GM12878 (cell line): ENCODE results near the gene PHEX. TPM values are rescaled to one million over a fixed set of nuclear protein-coding genes. Genes with fewer than 3 reads are reported as not detected.

Source experiments
- ATAC-seq: fragments of 200-7000 bp; cut with Tn5 transposase; 3 replicates; pipeline ENCODE4 v1.9.1; 2020; ENCODE audit warnings: mild to moderate bottlenecking, moderate library complexity
- BruUV-seq: library from RNA; stranded (reverse); fragments of 400-500 nt; replicated peaks from 2 replicates; lab custom pipeline; 2021; lab: Mats Ljungman, UMichigan
- CTCF ChIA-PET: fragments of 300-600 bp; sonication (Branson Sonifier 250); formaldehyde crosslinking; extraction: SDS; loops from one replicate; lab custom pipeline; 2021; ENCODE audit warnings: inconsistent platforms; lab: Yijun Ruan, JAX
- POLR2A ChIA-PET: fragments of 350-600 bp; formaldehyde crosslinking; extraction: SDS; loops from one replicate; lab custom pipeline; 2021; ENCODE audit warnings: inconsistent platforms; lab: Charles Lee
- RAD21 ChIA-PET: fragments of 300-600 bp; sonication (Branson Sonifier 250); formaldehyde crosslinking; loops from one replicate; lab custom pipeline; 2023; ENCODE audit warnings: antibody characterized with exemption; ENCODE audit not compliant: unreplicated experiment; lab: Charles Lee
- SMC1A ChIA-PET: fragments of 300-600 bp; sonication (Branson Sonifier 250); formaldehyde crosslinking; loops from one replicate; lab custom pipeline; 2023; ENCODE audit not compliant: unreplicated experiment, uncharacterized antibody; lab: Charles Lee
- DNase-seq: peaks from one replicate; pipeline ENCODE4 v3.0.0-alpha.2; 2011; ENCODE audit warnings: low read depth, low spot score
- FAIRE-seq: peaks from 3 replicates; lab custom pipeline; 2011; peaks lifted over from hg19 to GRCh38; lab: Jason Lieb, UNC
- H2AFZ ChIP-seq: 2 replicates; pipeline ENCODE4 v1.6.0; 2011; ENCODE audit warnings: low read depth, low read length, control low read depth; ENCODE audit not compliant: control insufficient read depth
- H3K27ac ChIP-seq: 2 replicates; pipeline ENCODE4 v1.5.1; 2011; ENCODE audit warnings: control low read depth; ENCODE audit not compliant: control insufficient read depth, insufficient read depth
- H3K27me3 ChIP-seq, 2 experiments: replicated peaks in 1 of 2; 2 replicates each; pipeline versions ENCODE4 v1.6.0 to v1.6.1; 2011; ENCODE audit warnings: low read length in 1 of 2; ENCODE audit not compliant: control insufficient read depth in 2 of 2, insufficient read depth in 2 of 2
- H3K36me3 ChIP-seq, 2 experiments: 2 replicates each; pipeline ENCODE4 v1.5.1; 2011; ENCODE audit warnings: low read length in 1 of 2; ENCODE audit not compliant: control insufficient read depth in 2 of 2, insufficient read depth in 2 of 2
- H3K4me1 ChIP-seq: 2 replicates; pipeline ENCODE4 v1.6.1; 2011; ENCODE audit warnings: mild to moderate bottlenecking, low read length, moderate library complexity, mixed read lengths; ENCODE audit not compliant: control insufficient read depth, insufficient read depth
- H3K4me2 ChIP-seq: 2 replicates; pipeline ENCODE4 v1.6.0; 2011; ENCODE audit warnings: control low read depth; ENCODE audit not compliant: control insufficient read depth, insufficient read depth
- H3K4me3 ChIP-seq: fragments of 200-600 bp; sonication (generic); 2 replicates; pipeline ENCODE4 v1.5.1; 2016
- H3K79me2 ChIP-seq: 2 replicates; pipeline ENCODE4 v1.6.0; 2011; ENCODE audit warnings: low read length; ENCODE audit not compliant: control insufficient read depth, insufficient read depth
- H3K9ac ChIP-seq: 2 replicates; pipeline ENCODE4 v1.8.0; 2011; ENCODE audit warnings: low read length, control low read depth, mixed read lengths; ENCODE audit not compliant: control insufficient read depth, insufficient read depth
- H3K9me3 ChIP-seq: replicated peaks from 3 replicates; pipeline ENCODE4 v1.5.1; 2011; ENCODE audit warnings: mild to moderate bottlenecking, low read length; ENCODE audit not compliant: control insufficient read depth, insufficient read depth
- H4K20me1 ChIP-seq: 2 replicates; pipeline ENCODE4 v1.6.0; 2011; ENCODE audit not compliant: control insufficient read depth, insufficient read depth
- CHD2 ChIP-seq: IDR thresholded peaks from 2 replicates; pipeline ENCODE4 v1.6.1; 2011; ENCODE audit warnings: low read depth, low read length, improper control_type of control experiment, borderline replicate concordance
- CTCF ChIP-seq, 3 experiments: IDR thresholded peaks in 2 of 3; conservative IDR thresholded peaks in 1 of 3; 2 replicates each; pipeline ENCODE4 v1.5.1; 2011; ENCODE audit warnings: low read depth in 3 of 3, low read length in 3 of 3, mild to moderate bottlenecking in 3 of 3, control low read depth in 2 of 3, moderate library complexity in 2 of 3, inconsistent platforms in 1 of 3, mixed read lengths in 1 of 3; ENCODE audit not compliant: control insufficient read depth in 2 of 3, insufficient read depth in 1 of 3; ENCODE audit errors: extremely low read depth in 1 of 3
- EP300 ChIP-seq, 2 experiments: fragments of 150-350 bp in 1 of 2; IDR thresholded peaks; 2 replicates each; pipeline ENCODE4 v1.6.1; 2011 to 2012; ENCODE audit warnings: low read depth in 2 of 2, low read length in 2 of 2, borderline replicate concordance in 1 of 2, improper control_type of control experiment in 1 of 2, inconsistent platforms in 1 of 2; ENCODE audit not compliant: control insufficient read depth in 1 of 2
- IKZF1 ChIP-seq: fragments of 450-650 bp; conservative IDR thresholded peaks from 2 replicates; pipeline ENCODE4 v1.6.1; 2017; ENCODE audit warnings: antibody characterized with exemption, mild to moderate bottlenecking
- IKZF2 ChIP-seq, 2 experiments: fragments of 450-650 bp; IDR thresholded peaks; 2 replicates each; pipeline ENCODE4 v1.6.1; 2017; ENCODE audit warnings: mild to moderate bottlenecking in 2 of 2, moderate library complexity in 2 of 2
- JUNB ChIP-seq: IDR thresholded peaks from 2 replicates; pipeline ENCODE4 v1.6.1; 2016; ENCODE audit warnings: antibody characterized with exemption, mild to moderate bottlenecking
- KLF5 ChIP-seq: fragments of 450-650 bp; IDR thresholded peaks from 2 replicates; pipeline ENCODE4 v1.6.1; 2014; ENCODE audit warnings: mild to moderate bottlenecking; ENCODE audit not compliant: partially characterized antibody
- MTA2 ChIP-seq: fragments of 450-650 bp; IDR thresholded peaks from 2 replicates; pipeline ENCODE4 v1.6.1; 2016; ENCODE audit warnings: low read depth, mild to moderate bottlenecking, moderate library complexity
- NFIC ChIP-seq: IDR thresholded peaks from 2 replicates; pipeline ENCODE4 v1.6.1; 2012; ENCODE audit warnings: low read depth, mild to moderate bottlenecking, inconsistent platforms, low read length, moderate library complexity
- NR2C2 ChIP-seq: IDR thresholded peaks from 2 replicates; pipeline ENCODE4 v1.6.1; 2011; ENCODE audit warnings: borderline replicate concordance, low read depth; ENCODE audit not compliant: control insufficient read depth, insufficient read length
- RUNX3 ChIP-seq: IDR thresholded peaks from 2 replicates; pipeline ENCODE4 v1.6.1; 2012; ENCODE audit warnings: low read length, inconsistent platforms
- ZNF384 ChIP-seq: IDR thresholded peaks from 2 replicates; pipeline ENCODE4 v1.6.1; 2012; ENCODE audit warnings: low read depth, mild to moderate bottlenecking, low read length, improper control_type of control experiment, borderline replicate concordance
- WGBS: methylation state at CpG from one replicate; pipeline ENCODE4 v1.1.6; 2016; ENCODE audit warnings: low lambda C conversion rate; ENCODE audit not compliant: insufficient replicate concordance, insufficient coverage; ENCODE audit errors: missing lambda C conversion rate; 5-methylcytosine and 5-hydroxymethylcytosine counted together
- in situ Hi-C: fragments of 300-500 bp; cut with MboI; formaldehyde crosslinking; loops from 9 replicates; pipeline ENCODE4 v1.14.3; 2018; ENCODE audit warnings: mixed read lengths
- intact Hi-C: fragments of 100-400 bp; cut with micrococcal nuclease; formaldehyde crosslinking; loops from one replicate; pipeline ENCODE4 v1.14.2; 2022; ENCODE audit not compliant: unreplicated experiment
- polyA plus RNA-seq, 11 experiments: library from polyadenylated mRNA; depleted of rRNA in 4 of 11; unstranded in 6 of 11; stranded (reverse) in 5 of 11; fragments of >200 nt; fragmentation: Nextera tagmentation in 4 of 11; fragmentation: Illumina TruSeq in 1 of 11; extraction: Ambion mirVana in 4 of 11; extraction: Trizol in 1 of 11; gene quantifications; 1 replicate in 1 of 11; 2 replicates in 10 of 11; pipeline versions ENCODE4 v1.2.1 to v1.2.3, GENCODE V29; 2011 to 2016; ENCODE audit warnings: inconsistent platforms in 2 of 11, missing spikeins in 2 of 11, low read depth in 1 of 11
- total RNA-seq, 4 experiments: library from RNA; depleted of rRNA in 3 of 4; stranded (reverse); fragments of >200 nt in 3 of 4; fragmentation: Illumina TruSeq in 1 of 4; extraction: Trizol in 1 of 4; gene quantifications; 2 replicates each; pipeline versions ENCODE4 v1.2.1 to v1.2.3, GENCODE V29; 2013 to 2021
- TF ChIP-seq, protein P1 (sequence below): fragments of 450-650 bp; formaldehyde crosslinking; IDR thresholded peaks from 2 replicates; pipeline ENCODE4 v1.5.0; 2022; ENCODE audit warnings: mild to moderate bottlenecking, missing genetic modification characterization
- TF ChIP-seq, protein P2 (sequence below): IDR thresholded peaks from 2 replicates; pipeline ENCODE4 v1.6.1; 2012; ENCODE audit warnings: low read length, inconsistent platforms

The PHEX gene
- total and polyA plus RNA-seq, 10 of the 15 experiments (the other 5 are each of a cell fraction or from before 2014, with no cell fraction given), result 0.12 to 97.2 (median 0.55) TPM

DNA sequence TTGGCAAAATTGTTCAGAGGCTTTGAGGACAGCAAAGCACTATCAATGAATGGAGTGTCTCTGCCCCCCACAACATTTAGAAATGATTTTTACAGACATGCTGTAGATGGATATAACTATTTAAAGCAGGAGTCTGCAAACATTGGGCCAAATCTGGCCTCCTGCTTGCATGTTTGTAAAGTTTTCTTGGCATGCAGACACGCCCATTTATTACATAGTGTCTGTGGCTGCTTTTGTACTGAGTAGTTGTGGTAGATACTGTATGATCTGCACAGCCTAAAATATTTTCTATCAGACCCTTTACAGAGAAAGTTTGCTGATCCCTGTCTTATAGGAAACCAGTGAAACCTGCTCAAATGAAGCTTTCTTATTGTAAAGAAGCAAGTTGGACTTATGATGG is 45.5 kb upstream of the PHEX start (continued):
- no peak for TF ChIP-seq CTCF (IDR thresholded peaks at IDR 0.05 in 2 of 3, conservative IDR thresholded peaks at IDR 0.05 in 1 of 3; ENCODE audit: control insufficient read depth in 2 of 3, extremely low read depth in 1 of 3, insufficient read depth in 1 of 3, low read depth in 3 of 3, low read length in 3 of 3)
- no peak for TF ChIP-seq CHD2
- no peak for TF ChIP-seq NR2C2

DNA sequence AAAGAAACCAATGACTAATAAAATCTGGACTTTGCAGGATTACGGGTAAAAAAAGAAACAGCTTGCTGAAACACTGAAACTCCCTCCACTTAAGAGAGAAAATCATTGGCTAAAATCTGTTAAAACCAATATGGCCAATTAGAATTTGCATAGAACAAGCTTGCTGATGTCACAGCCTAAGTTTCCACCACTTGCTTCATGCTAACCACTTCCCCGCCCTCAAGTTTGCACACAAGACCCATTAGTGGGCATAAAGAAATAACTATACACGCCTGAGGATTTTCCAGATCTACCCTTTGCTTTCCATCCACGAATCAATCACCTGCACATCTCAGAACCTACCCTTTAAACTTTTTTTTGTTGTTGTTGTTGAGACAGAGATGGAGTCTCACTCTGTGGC is 42.7 kb upstream of the PHEX start:
- CTCF ChIA-PET, result interaction anchor here (0.8 to 7.1 kb wide), 12 partner anchors 12 to 147 kb away, joined by 3 to 90 read pairs (median 4); no protein-coding TSS in a partner anchor
- in situ Hi-C loops, result loop anchor here (5.0 to 10.0 kb wide), 3 partner anchors 208 to 1915 kb away; partner anchors contain the start of genes APOO and CXorf58
- DNase-seq, result peak; percentile 27
- TF ChIP-seq KLF5 (no peak), IKZF2 (IDR thresholded peaks at IDR 0.05) (peak; percentile 62 to 68; a peak in 2 of 4 replicates), JUNB (no peak), EP300 (IDR thresholded peaks at IDR 0.05; ENCODE audit: borderline replicate concordance in 1 of 2, control insufficient read depth in 1 of 2, low read depth in 2 of 2, low read length in 2 of 2) (peak in 1 of 2 experiments; percentile 17; a peak in 1 of 4 replicates), IKZF1 (peak; percentile 75), NFIC (no peak), ZNF384 (no peak), MTA2 (peak; percentile 76), RUNX3 (peak; percentile 43)
- TF ChIP-seq, protein P1, sequence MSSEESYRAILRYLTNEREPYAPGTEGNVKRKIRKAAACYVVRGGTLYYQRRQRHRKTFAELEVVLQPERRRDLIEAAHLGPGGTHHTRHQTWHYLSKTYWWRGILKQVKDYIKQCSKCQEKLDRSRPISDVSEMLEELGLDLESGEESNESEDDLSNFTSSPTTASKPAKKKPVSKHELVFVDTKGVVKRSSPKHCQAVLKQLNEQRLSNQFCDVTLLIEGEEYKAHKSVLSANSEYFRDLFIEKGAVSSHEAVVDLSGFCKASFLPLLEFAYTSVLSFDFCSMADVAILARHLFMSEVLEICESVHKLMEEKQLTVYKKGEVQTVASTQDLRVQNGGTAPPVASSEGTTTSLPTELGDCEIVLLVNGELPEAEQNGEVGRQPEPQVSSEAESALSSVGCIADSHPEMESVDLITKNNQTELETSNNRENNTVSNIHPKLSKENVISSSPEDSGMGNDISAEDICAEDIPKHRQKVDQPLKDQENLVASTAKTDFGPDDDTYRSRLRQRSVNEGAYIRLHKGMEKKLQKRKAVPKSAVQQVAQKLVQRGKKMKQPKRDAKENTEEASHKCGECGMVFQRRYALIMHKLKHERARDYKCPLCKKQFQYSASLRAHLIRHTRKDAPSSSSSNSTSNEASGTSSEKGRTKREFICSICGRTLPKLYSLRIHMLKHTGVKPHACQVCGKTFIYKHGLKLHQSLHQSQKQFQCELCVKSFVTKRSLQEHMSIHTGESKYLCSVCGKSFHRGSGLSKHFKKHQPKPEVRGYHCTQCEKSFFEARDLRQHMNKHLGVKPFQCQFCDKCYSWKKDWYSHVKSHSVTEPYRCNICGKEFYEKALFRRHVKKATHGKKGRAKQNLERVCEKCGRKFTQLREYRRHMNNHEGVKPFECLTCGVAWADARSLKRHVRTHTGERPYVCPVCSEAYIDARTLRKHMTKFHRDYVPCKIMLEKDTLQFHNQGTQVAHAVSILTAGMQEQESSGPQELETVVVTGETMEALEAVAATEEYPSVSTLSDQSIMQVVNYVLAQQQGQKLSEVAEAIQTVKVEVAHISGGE, result no peak
- TF ChIP-seq, protein P2, sequence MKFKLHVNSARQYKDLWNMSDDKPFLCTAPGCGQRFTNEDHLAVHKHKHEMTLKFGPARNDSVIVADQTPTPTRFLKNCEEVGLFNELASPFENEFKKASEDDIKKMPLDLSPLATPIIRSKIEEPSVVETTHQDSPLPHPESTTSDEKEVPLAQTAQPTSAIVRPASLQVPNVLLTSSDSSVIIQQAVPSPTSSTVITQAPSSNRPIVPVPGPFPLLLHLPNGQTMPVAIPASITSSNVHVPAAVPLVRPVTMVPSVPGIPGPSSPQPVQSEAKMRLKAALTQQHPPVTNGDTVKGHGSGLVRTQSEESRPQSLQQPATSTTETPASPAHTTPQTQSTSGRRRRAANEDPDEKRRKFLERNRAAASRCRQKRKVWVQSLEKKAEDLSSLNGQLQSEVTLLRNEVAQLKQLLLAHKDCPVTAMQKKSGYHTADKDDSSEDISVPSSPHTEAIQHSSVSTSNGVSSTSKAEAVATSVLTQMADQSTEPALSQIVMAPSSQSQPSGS, result peak; percentile 37; the same call in 1 of the 2 replicates

More for the DNA sequence above, 42.7 kb upstream of the PHEX start:
- H3K27ac ChIP-seq, result peak overlapping the region; percentile 40; the same call in 1 of the 2 replicates
- H4K20me1 ChIP-seq, result no peaks in the 10 kb centered on the region
- peaks cover 3 to 4% of the 10 kb centered on the region in 2 experiments; a peak in 3 of 4 replicates for H3K36me3 ChIP-seq
- H3K4me3 ChIP-seq, result no peak overlapping the region
- ChIA-PET POLR2A (interaction anchor here (0.6 to 4.3 kb wide), 9 partner anchors 48 to 144 kb away, joined by 3 to 23 read pairs (median 4); no protein-coding TSS in a partner anchor), SMC1A (interaction anchor here (1.0 to 12.2 kb wide), 15 partner anchors 9 to 759 kb away, joined by 3 to 168 read pairs (median 11); no protein-coding TSS in a partner anchor), RAD21 (interaction anchor here (0.6 to 8.8 kb wide), 17 partner anchors 9 to 205 kb away, joined by 3 to 82 read pairs (median 4); partner anchors contain the start of gene SMS)
- H3K4me2 ChIP-seq, result no peak overlapping the region
- no peaks in the 10 kb centered on the region for H3K9me3 ChIP-seq
- no peaks in the 10 kb centered on the region for H3K79me2 ChIP-seq
- H3K27me3 ChIP-seq, result no peaks in the 10 kb centered on the region
- H3K4me1 ChIP-seq, result peaks cover 16% of the 10 kb centered on the region
- intact Hi-C loops, result loop anchor here (2.0 to 10.0 kb wide), 4 partner anchors 73 to 1645 kb away; no protein-coding TSS in a partner anchor
- no peak for FAIRE-seq
- ATAC-seq, result peak; percentile 63
- 38% methylated on average over 4 of the region's 4 CpGs for WGBS
- no peak overlapping the region for H3K9ac ChIP-seq
- no TSS peak for BruUV-seq
- H2AFZ ChIP-seq, result no peak overlapping the region
